K562 (cell line): Measurements from ENCODE around the gene SND1. TPM values are rescaled to one million over a fixed set of nuclear protein-coding genes. Genes with fewer than 3 reads are reported as not detected.

Experiments used
- ATAC-seq: fragments of 200-7000 bp; cut with Tn5 transposase; 3 replicates; pipeline ENCODE4 v1.9.1; 2020; ENCODE audit warnings: moderate library complexity
- BruUV-seq: library from RNA; stranded (reverse); fragments of 400-500 nt; replicated peaks from 2 replicates; lab custom pipeline; 2021; lab: Mats Ljungman, UMichigan
- CTCF ChIA-PET: fragments of 300-600 bp; formaldehyde crosslinking; extraction: SDS; loops from one replicate; lab custom pipeline; 2021; ENCODE audit warnings: low intra/inter-chr PET ratio; lab: Yijun Ruan, JAX
- POLR2A ChIA-PET: fragments of 300-600, 350-650 bp; sonication (Branson Sonifier 250); formaldehyde crosslinking; extraction: SDS; loops from one replicate; lab custom pipeline; 2021; ENCODE audit warnings: antibody characterized with exemption, inconsistent platforms; lab: Yijun Ruan, JAX
- DNase-seq, 4 experiments: peaks; one replicate each; pipeline versions ENCODE4 v3.0.0 to v3.0.0-alpha.2; 2011 to 2018; ENCODE audit warnings: low spot score in 3 of 4, mixed read lengths in 3 of 4; ENCODE audit errors: extremely low read depth in 1 of 4
- FAIRE-seq: peaks from 2 replicates; lab custom pipeline; 2011; peaks lifted over from hg19 to GRCh38; lab: Jason Lieb, UNC
- H2AFZ ChIP-seq: 2 replicates; pipeline ENCODE4 v1.6.0; 2011; ENCODE audit warnings: low read depth, low read length, control low read depth, inconsistent platforms
- H3K27ac ChIP-seq: fragments of 200-600 bp; 3 replicates; pipeline ENCODE4 v1.8.0; 2011; ENCODE audit warnings: low read depth, mild to moderate bottlenecking, control low read depth, inconsistent platforms, low read length, moderate library complexity, mixed read lengths; ENCODE audit errors: extremely low read depth
- H3K27me3 ChIP-seq, 2 experiments: fragments of 300-600 bp in 1 of 2; 2 replicates in 1 of 2; 3 replicates in 1 of 2; pipeline versions ENCODE4 v1.6.0 to v1.8.0; 2011; ENCODE audit warnings: inconsistent platforms in 2 of 2, low read length in 2 of 2, mild to moderate bottlenecking in 1 of 2, mixed read lengths in 1 of 2, moderate library complexity in 1 of 2; ENCODE audit not compliant: control insufficient read depth in 2 of 2, insufficient read depth in 2 of 2
- H3K36me3 ChIP-seq: fragments of 300-600 bp; 3 replicates; pipeline ENCODE4 v1.8.0; 2011; ENCODE audit warnings: mild to moderate bottlenecking, low read length, inconsistent platforms; ENCODE audit not compliant: control insufficient read depth, insufficient read depth
- H3K4me1 ChIP-seq, 2 experiments: fragments of 200-600 bp in 1 of 2; replicated peaks in 1 of 2; 2 replicates in 1 of 2; 3 replicates in 1 of 2; pipeline versions ENCODE4 v1.5.1 to v1.8.0; 2011; ENCODE audit warnings: inconsistent platforms in 2 of 2, low read length in 2 of 2, mild to moderate bottlenecking in 1 of 2, mixed read lengths in 1 of 2, moderate library complexity in 1 of 2; ENCODE audit not compliant: control insufficient read depth in 2 of 2, insufficient read depth in 2 of 2
- H3K4me2 ChIP-seq: 2 replicates; pipeline ENCODE4 v1.6.1; 2011; ENCODE audit warnings: low read length, control low read depth, inconsistent platforms, mixed read lengths; ENCODE audit not compliant: insufficient read depth
- H3K4me3 ChIP-seq: fragments of 200-600 bp; sonication (generic), shearing (Covaris generic); 2 replicates; pipeline ENCODE4 v1.5.1; 2016; ENCODE audit warnings: control low read depth, inconsistent platforms
- H3K79me2 ChIP-seq: fragments of 200-600 bp; 3 replicates; pipeline ENCODE4 v1.8.0; 2011; ENCODE audit warnings: low read length, inconsistent platforms; ENCODE audit not compliant: control insufficient read depth, insufficient read depth
- H3K9ac ChIP-seq, 2 experiments: 2 replicates each; pipeline versions ENCODE4 v1.6.0 to v1.6.1; 2011; ENCODE audit warnings: low read depth in 2 of 2, low read length in 2 of 2, control low read depth in 1 of 2, inconsistent platforms in 1 of 2, mild to moderate bottlenecking in 1 of 2, mixed read lengths in 1 of 2; ENCODE audit not compliant: insufficient read depth in 1 of 2
- H3K9me1 ChIP-seq: one replicate; pipeline ENCODE4 v1.6.0; 2011; ENCODE audit warnings: inconsistent platforms, mild to moderate bottlenecking, low read length, moderate library complexity; ENCODE audit not compliant: control insufficient read depth, insufficient read depth
- H3K9me3 ChIP-seq: replicated peaks from 2 replicates; pipeline ENCODE4 v1.5.1; 2011; ENCODE audit warnings: low read depth, low read length, inconsistent platforms; ENCODE audit not compliant: control insufficient read depth, insufficient read depth
- H4K20me1 ChIP-seq: replicated peaks from 2 replicates; pipeline ENCODE4 v1.6.1; 2011; ENCODE audit warnings: low read length, inconsistent platforms, mixed read lengths; ENCODE audit not compliant: control insufficient read depth, insufficient read depth
- ARID1B ChIP-seq: fragments of 450-650 bp; IDR thresholded peaks from 2 replicates; pipeline ENCODE4 v1.6.1; 2016; ENCODE audit warnings: antibody characterized with exemption, mild to moderate bottlenecking, inconsistent platforms
- ELF2 ChIP-seq: fragments of 250-450 bp; sonication (Bioruptor Pico); IDR thresholded peaks from 2 replicates; pipeline ENCODE4 v1.5.0; 2021; ENCODE audit warnings: mild to moderate bottlenecking
- HIVEP1 ChIP-seq: fragments of 250-450 bp; sonication (Bioruptor Pico); IDR thresholded peaks from 2 replicates; pipeline ENCODE4 v1.4.0; 2020; ENCODE audit warnings: mild to moderate bottlenecking
- TAL1 ChIP-seq: fragments of 450-650 bp; IDR thresholded peaks from 2 replicates; pipeline ENCODE4 v1.6.1; 2016; ENCODE audit warnings: mild to moderate bottlenecking
- YY1 ChIP-seq, 3 experiments: IDR thresholded peaks; 2 replicates each; pipeline ENCODE4 v1.6.1; 2011; ENCODE audit warnings: low read length in 2 of 3, mild to moderate bottlenecking in 2 of 3, moderate library complexity in 2 of 3, borderline replicate concordance in 1 of 3, control low read depth in 1 of 3, low read depth in 1 of 3; ENCODE audit not compliant: insufficient read depth in 3 of 3, insufficient replicate concordance in 2 of 3, control insufficient read depth in 1 of 3, insufficient read length in 1 of 3; ENCODE audit errors: extremely low read depth in 1 of 3
- ZNF184 ChIP-seq: sonication (generic); formaldehyde crosslinking; IDR thresholded peaks from 2 replicates; pipeline ENCODE4 v1.5.0; 2020; ENCODE audit warnings: missing genetic modification reagents
- WGBS: fragments of 100-300 bp; shearing (Covaris generic); methylation state at CpG from one replicate; pipeline ENCODE4 v1.1.6; 2016; ENCODE audit warnings: low coverage, mixed read lengths; ENCODE audit not compliant: insufficient coverage; ENCODE audit errors: missing lambda C conversion rate; 5-methylcytosine and 5-hydroxymethylcytosine counted together
- in situ Hi-C: fragments of 300-500 bp; cut with MboI; formaldehyde crosslinking; loops from 4 replicates; pipeline ENCODE4 v1.15.0; 2018; ENCODE audit warnings: inconsistent platforms, mixed read lengths
- intact Hi-C: fragments of 100-400 bp; cut with micrococcal nuclease; formaldehyde crosslinking; loops from 2 replicates; pipeline ENCODE4 v1.14.2; 2022
- polyA plus RNA-seq, 8 experiments: library from polyadenylated mRNA; depleted of rRNA in 4 of 8; stranded (reverse) in 5 of 8; unstranded in 3 of 8; fragments of >200 nt; fragmentation: Nextera tagmentation in 2 of 8; fragmentation: Illumina TruSeq in 1 of 8; extraction: Ambion mirVana in 2 of 8; extraction: Trizol in 1 of 8; gene quantifications; 2 replicates each; pipeline versions ENCODE4 v1.2.1 to v1.2.3, GENCODE V29; 2011 to 2014; ENCODE audit warnings: inconsistent platforms in 1 of 8, missing spikeins in 1 of 8
- total RNA-seq, 7 experiments: library from RNA; depleted of rRNA in 6 of 7; stranded (reverse); fragments of >200 nt in 6 of 7; fragmentation: Illumina TruSeq in 2 of 7; extraction: Trizol in 2 of 7; gene quantifications; 2 replicates each; pipeline versions ENCODE4 v1.2.1 to v1.2.3, GENCODE V29; 2011 to 2021; ENCODE audit warnings: low replicate concordance in 1 of 7
- TF ChIP-seq, protein P1 (sequence below): fragments of 450-650 bp; IDR thresholded peaks from 2 replicates; pipeline ENCODE4 v1.6.1; 2016; ENCODE audit warnings: borderline replicate concordance
- TF ChIP-seq, protein P2 (sequence below): fragments of 450-650 bp; IDR thresholded peaks from 2 replicates; pipeline ENCODE4 v1.6.1; 2014; ENCODE audit warnings: low read depth, mild to moderate bottlenecking, moderate library complexity, borderline replicate concordance
- TF ChIP-seq, protein P3 (sequence below): sonication (generic); formaldehyde crosslinking; IDR thresholded peaks from 2 replicates; pipeline ENCODE4 v1.8.0; 2023; ENCODE audit warnings: missing genetic modification reagents, mild to moderate bottlenecking, borderline replicate concordance
- TF ChIP-seq, protein P4 (sequence below), 3 experiments: fragments of 200-800 bp in 1 of 3; sonication (Bioruptor generic) in 1 of 3; sonication (generic) in 1 of 3; formaldehyde crosslinking in 1 of 3; IDR thresholded peaks; 2 replicates each; pipeline versions ENCODE4 v1.6.1 to v1.8.0; 2016 to 2022; ENCODE audit warnings: mild to moderate bottlenecking in 2 of 3, missing compliant biosample characterization in 2 of 3, missing genetic modification characterization in 2 of 3, missing genetic modification reagents in 1 of 3

SND1 gene
- total and polyA plus RNA-seq, 9 of the 15 experiments (the other 6 are each of a cell fraction or from before 2014, with no cell fraction given): 46.5 to 307 (median 191) TPM

DNA sequence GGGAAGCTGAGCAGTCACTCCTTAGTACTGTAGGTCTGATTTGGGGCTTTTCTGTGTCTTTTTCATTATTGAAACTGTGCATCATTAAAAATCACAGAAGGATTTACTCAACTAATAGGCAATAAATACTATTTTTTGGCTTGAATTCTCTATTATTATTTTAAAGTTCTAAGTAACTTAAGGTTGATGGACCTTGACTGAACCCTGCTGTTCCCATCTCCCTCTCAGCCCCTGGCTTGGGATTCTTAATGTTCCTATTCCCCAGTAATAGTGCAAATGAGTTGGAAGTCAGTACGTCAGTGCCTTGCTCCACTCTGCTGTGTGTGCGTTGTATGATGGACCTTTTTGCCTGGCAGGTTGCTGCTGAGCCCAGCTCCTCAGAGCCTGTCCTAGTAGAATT is 166.3 kb downstream of the SND1 start:
- FAIRE-seq (no peak), DNase-seq (no peak), ATAC-seq (no peak)
- ChIA-PET POLR2A (interaction anchor here (1.0 kb wide), 2 partner anchors 11 kb away, joined by 3 to 5 read pairs; no protein-coding TSS in a partner anchor), CTCF (no interaction called here)
- intact Hi-C loops: no loop called here
- Histone ChIP-seq H3K27me3 (no peaks in the 10 kb centered on the region), H3K9me3 (no peaks in the 10 kb centered on the region), H3K79me2 (peaks cover 83% of the 10 kb centered on the region), H3K4me1 (peaks cover 0 to 43% of the 10 kb centered on the region in 2 experiments), H3K36me3 (peaks cover 35% of the 10 kb centered on the region; the same call in 2 of the 3 replicates), H3K9ac (no peak overlapping the region), H2AFZ (no peak overlapping the region), H3K4me2 (no peak overlapping the region), H3K27ac (no peak overlapping the region), H4K20me1 (peaks cover 15% of the 10 kb centered on the region; the same call in 1 of the 2 replicates), H3K4me3 (no peak overlapping the region), H3K9me1 (peaks cover 3% of the 10 kb centered on the region)
- WGBS: 93% methylated on average over 2 of the region's 2 CpGs
- in situ Hi-C loops: no loop called here
- no TSS peak for BruUV-seq
- TF ChIP-seq ARID1B (no peak), ZNF184 (CRISPR knock-in tag) (no peak), HIVEP1 (CRISPR knock-in tag) (no peak), YY1 (IDR thresholded peaks at IDR 0.05; ENCODE audit: borderline replicate concordance in 1 of 3, control insufficient read depth in 1 of 3, extremely low read depth in 1 of 3, insufficient read depth in 3 of 3, insufficient read length in 1 of 3, insufficient replicate concordance in 2 of 3, low read depth in 1 of 3, low read length in 2 of 3) (no peak), ELF2 (CRISPR knock-in tag) (no peak), TAL1 (no peak)
- TF ChIP-seq, protein P1, sequence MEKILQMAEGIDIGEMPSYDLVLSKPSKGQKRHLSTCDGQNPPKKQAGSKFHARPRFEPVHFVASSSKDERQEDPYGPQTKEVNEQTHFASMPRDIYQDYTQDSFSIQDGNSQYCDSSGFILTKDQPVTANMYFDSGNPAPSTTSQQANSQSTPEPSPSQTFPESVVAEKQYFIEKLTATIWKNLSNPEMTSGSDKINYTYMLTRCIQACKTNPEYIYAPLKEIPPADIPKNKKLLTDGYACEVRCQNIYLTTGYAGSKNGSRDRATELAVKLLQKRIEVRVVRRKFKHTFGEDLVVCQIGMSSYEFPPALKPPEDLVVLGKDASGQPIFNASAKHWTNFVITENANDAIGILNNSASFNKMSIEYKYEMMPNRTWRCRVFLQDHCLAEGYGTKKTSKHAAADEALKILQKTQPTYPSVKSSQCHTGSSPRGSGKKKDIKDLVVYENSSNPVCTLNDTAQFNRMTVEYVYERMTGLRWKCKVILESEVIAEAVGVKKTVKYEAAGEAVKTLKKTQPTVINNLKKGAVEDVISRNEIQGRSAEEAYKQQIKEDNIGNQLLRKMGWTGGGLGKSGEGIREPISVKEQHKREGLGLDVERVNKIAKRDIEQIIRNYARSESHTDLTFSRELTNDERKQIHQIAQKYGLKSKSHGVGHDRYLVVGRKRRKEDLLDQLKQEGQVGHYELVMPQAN: no peak
- TF ChIP-seq, protein P2, sequence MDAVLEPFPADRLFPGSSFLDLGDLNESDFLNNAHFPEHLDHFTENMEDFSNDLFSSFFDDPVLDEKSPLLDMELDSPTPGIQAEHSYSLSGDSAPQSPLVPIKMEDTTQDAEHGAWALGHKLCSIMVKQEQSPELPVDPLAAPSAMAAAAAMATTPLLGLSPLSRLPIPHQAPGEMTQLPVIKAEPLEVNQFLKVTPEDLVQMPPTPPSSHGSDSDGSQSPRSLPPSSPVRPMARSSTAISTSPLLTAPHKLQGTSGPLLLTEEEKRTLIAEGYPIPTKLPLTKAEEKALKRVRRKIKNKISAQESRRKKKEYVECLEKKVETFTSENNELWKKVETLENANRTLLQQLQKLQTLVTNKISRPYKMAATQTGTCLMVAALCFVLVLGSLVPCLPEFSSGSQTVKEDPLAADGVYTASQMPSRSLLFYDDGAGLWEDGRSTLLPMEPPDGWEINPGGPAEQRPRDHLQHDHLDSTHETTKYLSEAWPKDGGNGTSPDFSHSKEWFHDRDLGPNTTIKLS: no peak
- TF ChIP-seq, protein P3, sequence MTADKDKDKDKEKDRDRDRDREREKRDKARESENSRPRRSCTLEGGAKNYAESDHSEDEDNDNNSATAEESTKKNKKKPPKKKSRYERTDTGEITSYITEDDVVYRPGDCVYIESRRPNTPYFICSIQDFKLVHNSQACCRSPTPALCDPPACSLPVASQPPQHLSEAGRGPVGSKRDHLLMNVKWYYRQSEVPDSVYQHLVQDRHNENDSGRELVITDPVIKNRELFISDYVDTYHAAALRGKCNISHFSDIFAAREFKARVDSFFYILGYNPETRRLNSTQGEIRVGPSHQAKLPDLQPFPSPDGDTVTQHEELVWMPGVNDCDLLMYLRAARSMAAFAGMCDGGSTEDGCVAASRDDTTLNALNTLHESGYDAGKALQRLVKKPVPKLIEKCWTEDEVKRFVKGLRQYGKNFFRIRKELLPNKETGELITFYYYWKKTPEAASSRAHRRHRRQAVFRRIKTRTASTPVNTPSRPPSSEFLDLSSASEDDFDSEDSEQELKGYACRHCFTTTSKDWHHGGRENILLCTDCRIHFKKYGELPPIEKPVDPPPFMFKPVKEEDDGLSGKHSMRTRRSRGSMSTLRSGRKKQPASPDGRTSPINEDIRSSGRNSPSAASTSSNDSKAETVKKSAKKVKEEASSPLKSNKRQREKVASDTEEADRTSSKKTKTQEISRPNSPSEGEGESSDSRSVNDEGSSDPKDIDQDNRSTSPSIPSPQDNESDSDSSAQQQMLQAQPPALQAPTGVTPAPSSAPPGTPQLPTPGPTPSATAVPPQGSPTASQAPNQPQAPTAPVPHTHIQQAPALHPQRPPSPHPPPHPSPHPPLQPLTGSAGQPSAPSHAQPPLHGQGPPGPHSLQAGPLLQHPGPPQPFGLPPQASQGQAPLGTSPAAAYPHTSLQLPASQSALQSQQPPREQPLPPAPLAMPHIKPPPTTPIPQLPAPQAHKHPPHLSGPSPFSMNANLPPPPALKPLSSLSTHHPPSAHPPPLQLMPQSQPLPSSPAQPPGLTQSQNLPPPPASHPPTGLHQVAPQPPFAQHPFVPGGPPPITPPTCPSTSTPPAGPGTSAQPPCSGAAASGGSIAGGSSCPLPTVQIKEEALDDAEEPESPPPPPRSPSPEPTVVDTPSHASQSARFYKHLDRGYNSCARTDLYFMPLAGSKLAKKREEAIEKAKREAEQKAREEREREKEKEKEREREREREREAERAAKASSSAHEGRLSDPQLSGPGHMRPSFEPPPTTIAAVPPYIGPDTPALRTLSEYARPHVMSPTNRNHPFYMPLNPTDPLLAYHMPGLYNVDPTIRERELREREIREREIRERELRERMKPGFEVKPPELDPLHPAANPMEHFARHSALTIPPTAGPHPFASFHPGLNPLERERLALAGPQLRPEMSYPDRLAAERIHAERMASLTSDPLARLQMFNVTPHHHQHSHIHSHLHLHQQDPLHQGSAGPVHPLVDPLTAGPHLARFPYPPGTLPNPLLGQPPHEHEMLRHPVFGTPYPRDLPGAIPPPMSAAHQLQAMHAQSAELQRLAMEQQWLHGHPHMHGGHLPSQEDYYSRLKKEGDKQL (CRISPR knock-in tag): no peak
- TF ChIP-seq, protein P4, sequence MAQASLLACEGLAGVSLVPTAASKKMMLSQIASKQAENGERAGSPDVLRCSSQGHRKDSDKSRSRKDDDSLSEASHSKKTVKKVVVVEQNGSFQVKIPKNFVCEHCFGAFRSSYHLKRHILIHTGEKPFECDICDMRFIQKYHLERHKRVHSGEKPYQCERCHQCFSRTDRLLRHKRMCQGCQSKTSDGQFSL (CRISPR knock-in tag; IDR thresholded peaks at IDR 0.05): no peak
- TF ChIP-seq, protein P4 (tag; IDR thresholded peaks at IDR 0.05): no peak
